ENCODE data around the gene TXNRD1. TPM values are rescaled to one million over a fixed set of nuclear protein-coding genes. Genes with fewer than 3 reads are reported as not detected.

The TXNRD1 gene
- total and polyA plus RNA-seq, 8 donors = 54.6 to 174 (median 61.1) TPM

DNA sequence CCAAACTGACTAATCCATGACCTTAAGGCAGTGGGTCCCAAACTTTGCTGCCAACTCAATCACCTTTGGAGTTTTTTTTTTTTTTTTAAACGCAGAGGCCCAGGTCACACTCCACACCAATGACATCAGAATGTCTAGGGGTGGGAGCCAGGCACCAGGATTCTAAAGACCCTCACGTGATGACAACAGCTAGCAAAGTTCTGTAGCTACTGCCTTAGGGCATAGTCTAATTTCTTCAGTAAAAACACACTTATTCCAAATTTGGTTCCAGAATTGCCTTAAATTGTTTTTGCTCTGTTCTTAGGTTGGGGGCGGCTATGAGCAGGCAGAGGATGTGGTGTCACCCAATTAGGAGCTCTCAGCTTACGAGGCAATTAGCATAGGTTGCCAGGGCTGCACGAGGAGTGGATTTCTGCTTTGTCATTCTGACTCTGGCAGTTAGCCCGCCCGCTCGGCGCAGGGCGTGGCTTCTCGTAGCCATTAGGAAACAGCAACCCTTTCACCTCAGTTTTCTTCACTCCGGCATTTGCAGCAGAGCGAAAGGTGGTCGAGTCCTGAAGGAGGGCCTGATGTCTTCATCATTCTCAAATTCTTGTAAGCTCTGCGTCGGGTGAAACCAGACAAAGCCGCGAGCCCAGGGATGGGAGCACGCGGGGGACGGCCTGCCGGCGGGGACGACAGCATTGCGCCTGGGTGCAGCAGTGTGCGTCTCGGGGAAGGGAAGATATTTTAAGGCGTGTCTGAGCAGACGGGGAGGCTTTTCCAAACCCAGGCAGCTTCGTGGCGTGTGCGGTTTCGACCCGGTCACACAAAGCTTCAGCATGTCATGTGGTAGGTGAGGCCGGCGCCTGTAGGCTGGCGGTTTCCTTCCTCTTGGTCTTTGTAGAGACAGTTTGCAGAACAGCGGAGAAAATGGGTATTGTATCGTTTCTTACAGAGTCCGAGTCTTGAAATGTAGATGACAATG, 71.2 kb downstream of the TXNRD1 start:
- H3K36me3 ChIP-seq = peaks cover 0 to 19% of the 10 kb centered on the region in 2 donors
- ATAC-seq = peak; percentile 84
- H3K9me3 ChIP-seq = no peaks in the 10 kb centered on the region
- no peaks in the 10 kb centered on the region for H3K27me3 ChIP-seq
- H3K27ac ChIP-seq = peak overlapping the region; percentile 96 to 99
- peak overlapping the region; percentile 58 to 66 for H3K4me3 ChIP-seq
- no peak for TF ChIP-seq CTCF (IDR thresholded peaks at IDR 0.05)
- DNase-seq = peak; percentile 88 to 95 (median 94)
- intact Hi-C loops (cut with DNase I) = no loop called here
- H3K4me1 ChIP-seq = peaks cover 10 to 41% of the 10 kb centered on the region in 2 donors

- intact Hi-C loops (cut with DNase I) = no loop called here
- Histone ChIP-seq H3K27me3 (no peaks in the 10 kb centered on the region), H3K9me3 (no peaks in the 10 kb centered on the region), H3K4me3 (peak overlapping the region; percentile 58 to 66), H3K4me1 (peaks cover 13 to 60% of the 10 kb centered on the region in 2 donors), H3K27ac (peak overlapping the region; percentile 96 to 99), H3K36me3 (peaks cover 0 to 38% of the 10 kb centered on the region in 2 donors)
- peak; percentile 68 to 97 (median 84) for DNase-seq
- peak; percentile 76 for ATAC-seq
- no peak for TF ChIP-seq CTCF (IDR thresholded peaks at IDR 0.05)
These were observed 73.2 kb downstream of the TXNRD1 start for GRCh38 chr12:104288635-104289274.

- H3K27ac ChIP-seq = no peak overlapping the region
- H3K27me3 ChIP-seq = no peaks in the 10 kb centered on the region
- H3K36me3 ChIP-seq = peaks cover 0 to 54% of the 10 kb centered on the region in 2 donors
- no peak for DNase-seq
- no peaks in the 10 kb centered on the region for H3K9me3 ChIP-seq
- H3K4me1 ChIP-seq = peaks cover 13 to 68% of the 10 kb centered on the region in 2 donors
- H3K4me3 ChIP-seq = peak overlapping the region in 1 of 2 donors; percentile 66
- intact Hi-C loops (cut with DNase I) = no loop called here
- ATAC-seq = no peak
- TF ChIP-seq CTCF (IDR thresholded peaks at IDR 0.05) = no peak
These were observed 74.7 kb downstream of the TXNRD1 start for GRCh38 chr12:104290320-104290719.

DNA sequence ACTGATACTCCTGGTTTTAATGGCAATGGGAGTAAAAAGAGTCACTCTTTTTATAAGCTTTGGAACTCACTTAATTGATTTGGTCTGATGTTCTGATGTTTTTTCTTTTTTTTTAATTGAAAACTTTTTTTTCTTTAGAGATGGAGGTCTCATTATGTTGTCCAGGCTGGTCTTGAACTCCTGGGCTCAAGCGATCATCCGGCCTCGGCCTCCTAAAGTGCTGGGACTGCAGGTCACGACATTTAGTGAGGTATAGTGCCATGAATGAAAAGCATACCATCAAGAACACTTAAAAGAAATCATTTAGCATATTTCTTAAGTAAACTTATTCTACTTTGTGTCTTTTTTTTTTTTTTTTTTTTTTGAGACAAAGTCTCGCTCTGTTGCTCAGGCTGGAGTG, 75.3 kb downstream of the TXNRD1 start:
- intact Hi-C loops (cut with DNase I) = no loop called here
- Histone ChIP-seq H3K27me3 (no peaks in the 10 kb centered on the region), H3K36me3 (peaks cover 0 to 59% of the 10 kb centered on the region in 2 donors), H3K27ac (no peak overlapping the region), H3K4me1 (peaks cover 13 to 67% of the 10 kb centered on the region in 2 donors), H3K9me3 (no peaks in the 10 kb centered on the region), H3K4me3 (no peak overlapping the region)
- no peak for TF ChIP-seq CTCF (IDR thresholded peaks at IDR 0.05)
- ATAC-seq = no peak
- no peak for DNase-seq

All from left lung (tissue), 10 donors.